ELF-1 (cell line): Measurements from ENCODE around the gene SH3BGRL.

Experiments
- DNase-seq: peaks from one replicate; pipeline ENCODE4 v3.0.0-alpha.2; 2016; ENCODE audit warnings: low read depth, low spot score

Gene SH3BGRL

DNA sequence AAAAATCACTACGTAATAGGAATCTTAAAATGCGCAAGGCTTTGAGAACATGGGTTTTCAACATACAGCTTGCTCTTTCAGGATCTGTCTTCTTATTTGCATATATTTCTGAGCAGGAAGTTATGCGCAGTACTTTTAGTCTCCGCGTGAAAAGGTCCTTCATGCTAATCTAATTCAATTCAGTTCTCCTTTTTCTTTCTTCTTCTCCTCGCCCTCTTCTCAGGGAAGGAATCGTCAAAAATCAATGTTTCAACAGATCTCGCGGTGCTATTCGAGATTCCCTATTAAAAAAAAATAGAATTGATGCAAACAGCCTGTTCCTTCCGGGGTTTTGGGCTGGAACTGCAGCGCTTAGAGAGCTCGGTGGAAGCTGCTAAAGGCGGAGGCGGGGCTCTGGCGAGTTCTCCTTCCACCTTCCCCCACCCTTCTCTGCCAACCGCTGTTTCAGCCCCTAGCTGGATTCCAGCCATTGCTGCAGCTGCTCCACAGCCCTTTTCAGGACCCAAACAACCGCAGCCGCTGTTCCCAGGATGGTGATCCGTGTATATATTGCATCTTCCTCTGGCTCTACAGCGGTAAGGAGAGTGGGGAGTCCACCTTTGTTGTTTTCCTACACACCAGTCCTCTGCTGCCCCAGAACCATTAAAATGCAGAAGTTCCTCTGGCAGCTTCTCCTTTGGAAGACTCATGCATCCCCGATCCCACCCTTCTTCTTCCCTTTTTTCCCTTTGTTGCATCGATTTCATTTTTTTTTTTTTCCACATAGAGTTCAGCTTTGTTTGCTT lies at the start of gene SH3BGRL, which contains the start of gene HMGN5:
TSS of gene SH3BGRL (plus strand) at position 432 of the 785 bp plus-strand sequence. CDS start at position 531, 99 bp downstream.
TSS of gene HMGN5 (minus strand) at position 243 of the 785 bp plus-strand sequence. CDS start 80,364 bp downstream, outside the sequence.
- DNase-seq = peak; percentile 93

DNA sequence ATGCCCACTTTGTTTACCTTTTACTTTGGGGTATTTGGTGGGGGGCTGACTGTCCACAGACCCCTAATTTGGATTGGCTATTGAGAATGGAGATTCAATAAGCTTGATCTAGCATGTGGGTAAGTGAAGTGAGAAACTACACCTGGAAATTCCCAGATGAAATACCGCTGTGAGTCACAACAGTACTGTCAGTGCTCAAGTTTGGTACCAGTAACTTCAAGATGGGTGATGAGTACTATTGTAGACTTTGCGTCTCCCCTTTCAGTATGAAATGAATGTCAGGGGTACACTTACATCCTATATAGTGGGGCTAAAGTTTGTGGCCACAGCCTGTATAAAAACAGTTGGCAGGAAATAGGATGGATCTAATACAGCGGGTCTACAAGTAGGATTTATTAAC lies 33.5 kb upstream of the SH3BGRL start:
- no peak for DNase-seq

DNA sequence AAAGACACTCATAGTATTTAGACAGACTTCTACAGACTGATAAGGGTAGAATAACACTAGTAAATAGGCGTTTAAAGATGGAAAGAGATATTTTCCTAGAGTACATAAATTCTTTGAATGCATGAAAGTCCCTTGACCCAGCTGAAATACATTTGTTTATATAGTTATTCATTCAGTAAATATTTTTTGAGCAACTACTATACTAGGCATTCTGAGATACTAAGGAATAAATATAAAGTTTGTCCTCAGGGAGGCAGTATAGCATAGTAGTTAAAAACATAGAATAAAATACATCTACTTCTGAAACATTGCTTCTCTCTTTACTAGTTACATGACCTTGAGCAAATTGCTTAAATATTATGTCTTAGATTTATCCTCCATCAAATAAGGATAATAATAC lies 27.6 kb upstream of the SH3BGRL start:
- DNase-seq = no peak

DNA sequence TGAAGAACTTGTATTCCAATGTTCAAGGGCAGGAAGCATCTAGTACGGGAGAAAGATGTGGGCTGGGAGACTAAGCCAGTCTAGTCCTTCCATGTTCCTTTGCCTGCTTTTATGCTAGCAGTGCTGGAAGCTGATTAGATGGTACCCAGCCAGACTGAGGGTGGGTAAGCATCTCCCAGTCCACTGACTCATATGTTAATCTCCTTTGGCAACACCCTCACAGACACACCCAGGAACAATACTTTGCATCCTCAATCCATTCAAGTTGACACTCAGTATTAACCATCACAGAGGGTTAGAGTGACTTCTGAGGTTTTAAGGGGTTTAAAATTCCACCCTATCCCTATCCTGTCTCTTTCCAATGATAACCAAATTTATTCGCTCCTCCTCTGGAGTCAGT lies 6.6 kb upstream of the SH3BGRL start:
- DNase-seq = no peak

DNA sequence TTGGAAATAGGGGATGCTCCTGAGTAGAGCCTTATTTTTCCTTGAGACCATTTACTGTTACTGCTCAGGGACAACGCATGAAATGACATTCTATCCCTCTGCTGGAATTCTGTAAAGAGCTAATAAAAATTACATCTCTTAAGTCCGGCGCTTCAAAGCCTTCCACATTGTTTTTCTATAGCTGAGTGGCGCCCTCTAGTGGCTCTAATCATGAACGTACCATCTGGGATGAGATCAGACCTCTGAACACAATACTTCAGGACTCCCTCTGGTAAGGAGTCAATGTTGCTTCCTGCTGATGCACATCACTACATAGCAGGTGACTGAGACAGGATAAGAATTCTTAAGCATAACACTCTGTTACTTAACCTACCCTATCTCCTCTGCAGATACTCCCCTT lies 6.2 kb upstream of the SH3BGRL start:
- peak; percentile 59 for DNase-seq

DNA sequence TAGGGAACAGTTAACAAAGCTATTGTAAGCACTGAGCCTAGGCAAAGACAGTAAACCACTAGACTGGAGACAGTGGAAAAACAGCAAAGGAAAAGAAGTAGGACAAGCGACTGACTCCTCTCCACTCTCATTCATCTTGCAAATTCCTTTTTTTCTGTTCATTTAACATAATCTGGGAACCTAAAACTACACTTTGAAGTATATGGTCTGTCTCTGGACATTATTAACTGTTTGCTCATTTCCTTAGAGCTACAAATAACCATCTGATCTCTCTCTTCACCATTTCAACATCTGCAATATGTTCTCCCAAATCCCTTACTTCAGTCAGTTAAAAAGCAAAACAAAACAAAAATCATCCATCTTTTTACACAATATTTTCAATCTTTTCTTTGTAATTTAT lies 831 bp upstream of the SH3BGRL start:
- DNase-seq = no peak

DNA sequence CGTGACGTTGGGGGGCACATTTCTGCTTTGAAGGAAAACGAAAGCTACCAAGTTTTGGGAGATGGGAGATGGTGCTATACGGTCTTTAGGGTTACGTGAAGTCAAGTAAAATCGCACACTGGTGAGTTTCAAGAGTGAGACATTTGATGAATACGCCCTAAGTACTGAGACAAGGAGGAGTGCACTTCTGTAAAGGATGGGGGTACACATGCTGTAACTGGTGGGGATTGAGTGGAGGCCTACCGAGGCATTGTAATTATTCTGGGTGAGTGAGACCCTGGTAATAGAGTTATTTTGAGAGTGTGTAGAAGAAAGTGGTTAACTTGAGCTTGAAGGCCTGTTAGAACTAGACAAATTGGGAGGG lies 536 bp downstream of the SH3BGRL start:
- DNase-seq = no peak

DNA sequence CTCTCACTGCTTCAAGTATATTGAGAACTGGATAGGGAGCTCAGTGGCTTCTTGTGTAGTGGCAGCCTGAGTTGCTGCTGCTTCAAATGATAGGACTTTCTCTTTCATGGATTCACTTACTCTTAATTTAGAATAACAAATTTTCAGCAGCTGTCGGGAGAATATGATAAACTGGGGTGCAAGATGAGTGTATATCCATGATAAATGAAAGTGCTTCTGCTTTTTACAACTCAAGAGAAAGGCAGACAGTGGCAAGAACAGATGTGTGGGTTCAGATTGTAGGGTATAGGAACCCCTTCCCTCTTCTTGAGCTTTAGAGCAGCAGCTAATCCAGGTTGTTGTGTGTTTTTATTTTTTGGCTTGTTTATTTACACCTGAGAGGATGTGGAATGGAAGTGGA lies 1.0 kb downstream of the SH3BGRL start:
- DNase-seq = no peak

DNA sequence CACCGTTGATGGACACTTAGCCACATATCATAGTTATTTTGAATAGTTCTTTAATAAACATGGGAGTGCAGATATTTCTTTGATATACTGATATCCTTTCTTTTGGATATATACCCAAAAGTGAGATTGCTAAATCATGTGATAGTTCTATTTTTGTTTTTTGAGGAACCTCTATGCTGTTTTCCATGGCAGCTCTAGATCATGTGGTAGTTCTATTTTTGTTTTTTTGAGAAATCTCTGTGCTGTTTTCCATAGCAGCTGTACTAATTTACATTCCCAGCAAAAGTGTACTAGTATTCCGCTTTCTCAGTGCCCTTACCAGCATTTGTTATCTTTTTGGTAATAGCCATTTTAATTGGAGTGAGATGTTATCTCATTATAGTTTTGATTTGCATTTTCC lies 3.6 kb downstream of the SH3BGRL start:
- no peak for DNase-seq

DNA sequence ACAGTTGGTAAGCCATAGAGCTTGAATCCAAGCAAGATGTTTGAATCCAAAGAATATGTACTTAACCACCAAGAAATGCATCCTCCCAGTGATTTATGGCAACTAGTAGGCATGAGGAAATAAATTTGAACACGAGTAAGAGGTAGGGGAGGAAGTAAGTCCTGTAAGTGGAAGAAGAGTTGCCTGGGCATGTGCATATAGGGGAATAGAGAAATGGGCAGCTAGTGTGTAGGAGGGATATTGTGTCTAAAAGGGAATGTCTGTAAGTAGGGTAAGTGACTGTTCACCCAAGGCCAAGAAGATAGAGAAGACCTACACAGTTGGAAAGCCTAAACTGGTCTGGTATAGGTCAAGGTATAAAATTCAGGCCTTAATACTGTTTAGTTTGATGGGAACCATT lies 4.6 kb downstream of the SH3BGRL start:
- DNase-seq = no peak

DNA sequence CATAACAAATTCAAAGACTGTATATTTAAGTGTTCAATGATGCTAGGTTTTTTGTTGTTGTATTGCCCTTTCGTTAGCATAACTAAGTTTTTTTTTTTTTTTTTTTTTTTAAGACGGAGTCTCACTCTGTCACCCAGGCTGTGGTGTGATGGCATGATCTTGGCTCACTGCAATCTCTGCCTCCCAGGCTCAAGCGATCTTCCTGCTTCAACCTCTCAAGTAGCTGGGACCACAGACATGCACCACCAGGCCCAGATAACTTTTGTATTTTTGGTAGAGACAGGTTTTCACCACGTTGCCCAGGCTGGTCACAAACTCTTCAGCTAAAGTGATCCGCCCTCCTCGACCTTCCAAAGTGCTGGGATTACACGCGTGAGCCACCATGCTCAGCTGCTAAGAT lies 7.0 kb downstream of the SH3BGRL start:
- no peak for DNase-seq

DNA sequence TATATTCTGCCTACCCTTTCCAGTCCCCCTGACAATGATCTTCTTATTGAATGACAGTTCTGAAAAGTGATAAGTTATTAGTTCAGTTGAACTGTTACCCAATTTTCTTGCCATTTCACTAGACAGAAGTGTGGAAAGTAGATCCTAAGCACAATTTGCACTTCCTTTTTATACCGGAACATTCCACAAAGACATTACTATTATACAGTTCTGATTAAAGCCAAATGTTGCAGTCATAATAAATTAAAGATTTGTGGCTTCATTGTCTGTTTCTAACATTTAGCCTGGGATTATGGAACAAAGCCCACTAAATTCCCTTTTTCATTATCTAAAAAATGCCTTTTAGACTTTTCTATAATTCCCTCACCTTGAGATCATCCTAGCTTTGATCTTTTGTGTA lies 13.8 kb downstream of the SH3BGRL start:
- no peak for DNase-seq

DNA sequence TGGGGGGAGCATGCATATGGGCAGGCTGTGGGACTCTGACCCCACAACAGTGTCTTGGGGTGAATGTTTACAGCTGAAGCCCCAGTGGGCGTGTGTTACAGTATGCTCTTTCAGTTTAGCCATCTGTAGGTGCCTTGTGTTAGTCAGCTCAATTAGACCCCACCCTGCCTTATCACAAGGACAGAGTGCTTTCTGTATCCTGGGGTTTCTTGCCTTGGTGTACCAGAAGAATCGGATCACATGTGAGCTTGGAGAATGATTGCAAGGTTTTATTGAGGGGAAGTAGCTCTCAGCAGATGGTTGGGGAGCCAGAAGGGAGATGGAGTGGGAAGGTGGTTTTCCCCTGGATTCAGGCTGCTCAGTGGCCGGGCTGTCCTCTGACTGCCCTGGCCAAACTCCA lies 27.3 kb downstream of the SH3BGRL start:
- DNase-seq = no peak

DNA sequence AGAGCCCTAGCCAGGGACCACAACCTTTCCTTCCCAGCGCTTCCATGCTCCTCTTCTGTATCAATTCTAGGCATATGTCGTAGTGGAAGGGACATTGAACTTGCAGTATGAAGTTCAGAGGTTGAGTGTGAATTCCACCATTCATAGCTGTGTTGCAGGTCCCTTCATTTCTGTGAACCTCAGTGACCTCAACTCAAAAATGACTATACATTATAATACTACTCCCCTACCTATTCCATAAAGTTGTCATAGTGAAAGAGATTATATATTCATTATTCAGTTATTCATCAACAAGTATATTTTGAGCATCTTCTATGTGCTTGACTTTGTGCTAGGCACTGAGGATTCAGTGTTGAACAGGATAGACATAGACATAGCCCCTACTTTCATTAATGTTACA lies 28.0 kb downstream of the SH3BGRL start:
- no peak for DNase-seq

DNA sequence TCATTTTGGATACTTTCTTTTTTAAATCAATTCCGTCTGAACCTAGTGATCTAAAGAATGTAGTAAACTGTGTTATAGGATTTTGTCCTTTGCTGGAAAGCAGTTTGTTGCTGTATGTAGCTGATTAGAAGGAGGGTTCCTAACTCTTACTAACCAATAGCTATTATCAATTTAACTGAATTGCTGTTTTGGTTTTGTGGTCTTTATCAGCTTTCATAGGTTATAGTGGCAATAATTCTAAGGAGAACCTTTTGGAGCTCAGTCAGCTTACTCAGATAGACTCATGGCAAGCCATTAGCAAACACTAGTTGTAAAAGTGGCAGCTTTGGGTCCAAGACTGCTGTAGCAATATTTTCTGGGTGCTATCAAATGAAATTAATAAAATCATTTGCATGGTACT lies 29.6 kb downstream of the SH3BGRL start:
- no peak for DNase-seq

DNA sequence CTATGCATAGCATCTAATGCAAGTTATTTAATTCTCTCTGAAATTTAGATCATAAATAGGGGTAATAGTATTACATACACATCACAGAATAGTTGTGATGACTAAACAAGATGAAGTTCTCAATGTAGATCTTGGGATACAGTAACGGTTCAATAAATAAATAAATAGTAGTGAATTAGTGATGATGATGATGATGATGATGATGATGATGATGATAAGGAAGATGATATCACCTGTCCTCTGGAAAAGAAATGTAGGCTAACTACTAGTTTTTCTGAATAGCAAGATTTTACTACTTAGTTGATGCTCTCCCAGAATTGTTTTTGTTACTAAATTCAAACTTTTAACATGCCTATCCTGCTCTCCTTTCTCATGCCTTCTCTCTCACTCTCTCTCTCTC lies 30.3 kb downstream of the SH3BGRL start:
- no peak for DNase-seq

DNA sequence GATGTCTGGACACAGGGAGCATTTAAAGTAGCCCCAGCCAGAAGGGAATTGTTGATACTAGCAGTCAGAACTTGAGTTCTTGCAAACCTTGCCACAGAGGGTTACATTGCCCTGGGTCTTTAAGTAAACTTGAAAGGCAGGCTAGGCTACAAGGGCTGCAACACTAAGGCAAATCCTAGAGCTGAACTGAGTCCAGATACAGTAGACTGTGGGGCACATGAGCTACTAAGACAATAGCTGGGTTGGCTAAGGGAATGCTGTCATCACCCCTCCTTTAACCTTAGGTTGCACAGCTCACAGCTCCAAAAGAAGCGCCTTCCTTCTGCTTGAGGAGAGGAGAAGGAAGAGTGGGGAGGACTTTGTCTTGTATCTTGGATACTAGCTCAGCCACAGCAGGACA lies 35.6 kb downstream of the SH3BGRL start:
- no peak for DNase-seq

DNA sequence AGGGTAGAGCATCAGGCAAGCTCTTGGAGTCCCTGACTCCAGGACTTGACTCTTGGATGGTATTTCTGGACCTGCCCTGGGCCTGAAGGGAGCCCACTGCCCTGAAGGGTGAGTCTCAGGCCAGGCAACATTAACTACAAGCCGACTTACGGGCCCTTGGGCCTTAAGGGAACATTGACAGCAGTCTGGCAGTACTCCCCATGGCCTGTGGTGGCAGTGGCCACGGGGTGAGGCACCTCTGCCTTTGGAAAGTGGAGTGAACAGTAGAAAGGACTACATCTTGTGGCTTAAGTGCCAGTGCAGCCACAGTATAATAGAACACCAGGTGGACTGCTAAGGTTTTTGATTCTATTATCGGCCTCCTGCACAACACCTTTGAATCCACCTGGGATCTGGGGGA lies 36.3 kb downstream of the SH3BGRL start:
- no peak for DNase-seq

DNA sequence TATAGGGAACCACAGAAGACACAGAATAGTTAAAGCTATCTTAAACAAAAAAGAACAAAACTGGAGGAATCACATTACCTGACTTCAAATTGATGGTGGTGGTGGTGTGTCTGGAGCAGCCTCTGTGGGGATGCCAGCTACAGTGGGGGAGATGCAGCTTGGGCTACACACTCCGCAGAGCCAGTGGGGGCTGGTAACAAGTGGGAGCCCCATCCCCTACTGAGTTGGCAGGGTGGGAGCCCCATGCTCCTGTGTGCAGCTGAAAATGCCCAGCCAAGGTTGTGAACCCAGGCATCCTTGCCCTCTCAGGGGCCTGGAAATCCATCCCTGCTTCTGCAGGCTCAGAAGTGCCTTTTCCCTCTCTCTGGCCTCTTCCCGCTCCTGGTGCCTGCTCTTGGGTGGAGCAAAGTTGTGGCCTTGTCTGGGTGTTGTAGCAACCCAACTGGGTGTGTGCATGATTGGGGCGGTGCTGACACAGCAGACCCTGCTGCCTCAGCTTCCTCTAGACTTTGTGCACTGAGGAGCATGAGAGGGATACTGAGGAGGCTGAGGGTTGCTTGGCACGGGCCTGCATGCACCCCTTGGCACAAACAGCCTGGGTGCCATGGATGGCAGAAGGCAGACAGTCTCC lies 38.9 kb downstream of the SH3BGRL start:
- DNase-seq = no peak

DNA sequence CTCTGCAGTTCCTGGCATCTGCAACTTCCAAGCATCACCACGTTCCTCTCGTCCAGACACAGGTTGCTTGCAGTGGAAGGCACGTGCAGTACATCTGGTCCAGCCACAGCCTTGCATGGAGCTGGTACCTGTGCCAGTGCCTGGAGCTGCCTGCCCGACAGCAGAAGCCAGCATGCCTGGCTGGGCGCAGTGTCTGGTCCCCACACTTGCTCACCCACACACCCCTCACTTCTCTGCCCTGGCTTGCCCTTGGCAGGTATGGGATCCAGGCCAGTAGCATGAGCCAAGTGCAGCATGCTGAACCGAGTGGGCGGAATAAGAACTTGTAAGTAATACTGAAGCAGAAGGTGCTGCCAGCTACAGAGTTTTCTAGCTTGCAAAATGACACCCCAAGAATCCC lies 39.9 kb downstream of the SH3BGRL start:
- DNase-seq = no peak

DNA sequence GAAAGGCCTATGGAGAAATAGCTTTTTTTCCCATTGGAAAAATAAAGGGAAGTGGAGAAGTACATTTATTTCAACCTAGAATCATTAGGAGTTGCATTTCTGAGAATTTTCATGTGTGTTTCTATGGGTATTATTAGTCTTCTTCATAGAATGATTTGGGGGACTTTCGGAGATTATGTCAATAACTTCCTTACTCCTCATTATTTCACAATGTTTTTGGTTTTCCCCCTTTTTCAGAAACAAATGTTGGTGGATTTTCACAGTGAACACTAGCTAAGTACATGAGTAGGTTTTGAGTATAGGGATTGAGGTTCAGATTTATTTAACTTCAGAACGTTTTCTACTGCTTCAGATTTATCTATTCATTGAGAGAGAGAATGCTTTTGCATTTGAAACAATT lies 54.0 kb downstream of the SH3BGRL start:
- DNase-seq = no peak

DNA sequence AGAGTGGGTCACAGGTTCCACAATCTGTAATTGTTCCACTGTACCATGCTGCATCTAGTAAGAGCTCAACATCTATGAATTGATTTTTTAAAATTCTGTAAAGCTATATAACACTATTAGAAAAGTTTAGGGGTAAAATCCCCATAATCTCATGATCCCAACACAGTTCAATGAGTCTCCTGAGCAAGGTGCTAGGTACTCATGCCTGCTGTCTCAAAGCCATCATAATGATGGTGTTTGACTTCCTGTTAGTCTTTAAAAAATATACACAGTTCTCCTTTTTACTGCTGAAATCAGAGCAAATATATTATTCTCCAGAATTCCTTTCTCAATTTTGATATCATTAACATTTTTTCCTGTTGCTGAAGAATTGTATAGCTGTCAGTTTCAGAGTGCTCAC lies 55.9 kb downstream of the SH3BGRL start:
- no peak for DNase-seq

DNA sequence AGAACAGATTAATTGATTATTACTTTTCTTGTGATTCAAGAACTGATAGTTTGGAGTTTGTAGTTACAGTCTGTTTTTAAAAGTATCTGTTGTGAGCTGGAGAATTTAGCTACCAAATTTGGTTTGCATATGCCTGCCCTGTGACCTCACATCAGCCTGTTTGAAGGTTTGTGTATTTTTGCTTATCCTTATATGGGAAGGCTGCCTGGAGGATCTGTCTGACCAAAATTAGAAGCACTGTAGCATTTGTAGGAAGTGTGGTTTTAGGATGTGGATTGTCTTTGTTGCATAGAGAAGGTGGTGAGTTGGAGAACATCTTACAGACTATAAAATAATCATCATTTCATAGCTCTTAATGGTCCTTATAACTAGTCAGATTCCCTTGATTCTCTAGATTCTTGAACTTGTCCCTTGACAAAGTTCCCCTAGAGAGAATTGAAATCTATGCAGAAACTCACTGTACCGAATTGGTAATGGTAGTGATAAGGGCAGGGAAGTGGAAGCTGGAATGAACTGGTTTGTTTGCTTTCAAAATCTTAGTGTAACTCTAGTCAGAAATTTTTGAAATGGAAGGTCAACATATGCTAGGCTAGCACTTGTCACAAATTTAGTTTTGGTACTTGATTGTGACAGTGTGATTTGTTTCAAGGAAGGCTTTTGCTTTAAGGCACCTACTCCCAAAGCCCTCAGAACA lies 57.3 kb downstream of the SH3BGRL start:
- DNase-seq = no peak
